RKO (cell line): Measurements from ENCODE around the gene EFCAB6.
"Not testable (repeated sequence)": the region's sequence is repeated elsewhere in the genome, so short reads cannot be mapped to it uniquely, and the experiment has no call there.

Experiments used
- DNase-seq: peaks from one replicate; pipeline ENCODE4 v3.0.0-alpha.2; 2016; ENCODE audit warnings: low spot score

Gene EFCAB6

DNA sequence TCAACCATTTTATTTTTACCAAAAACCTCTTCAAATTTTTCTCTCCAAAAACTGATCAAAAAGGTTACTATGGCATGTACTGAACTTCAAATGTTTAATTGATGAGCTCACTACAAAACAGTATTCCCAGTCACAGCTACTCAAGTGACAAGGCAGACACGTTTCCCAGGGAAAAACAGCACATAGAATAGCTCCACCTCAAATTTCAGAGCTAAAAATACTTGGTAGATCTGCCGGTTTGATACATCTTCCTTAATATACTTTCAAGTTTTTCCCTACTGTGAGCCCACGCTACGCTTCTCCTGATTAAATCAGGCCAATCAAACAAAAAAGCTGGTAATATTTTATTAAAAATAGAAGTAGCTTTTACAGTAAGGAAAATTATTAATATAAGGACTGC lies 100.4 kb downstream of the EFCAB6 start:
- DNase-seq = no peak

GRCh38 chr22:43707648-43708047 lies 104.5 kb downstream of the EFCAB6 start:
- no peak for DNase-seq

- DNase-seq = no peak
Observed at GRCh38 chr22:43706571-43707328, 105.4 kb downstream of the EFCAB6 start.

DNA sequence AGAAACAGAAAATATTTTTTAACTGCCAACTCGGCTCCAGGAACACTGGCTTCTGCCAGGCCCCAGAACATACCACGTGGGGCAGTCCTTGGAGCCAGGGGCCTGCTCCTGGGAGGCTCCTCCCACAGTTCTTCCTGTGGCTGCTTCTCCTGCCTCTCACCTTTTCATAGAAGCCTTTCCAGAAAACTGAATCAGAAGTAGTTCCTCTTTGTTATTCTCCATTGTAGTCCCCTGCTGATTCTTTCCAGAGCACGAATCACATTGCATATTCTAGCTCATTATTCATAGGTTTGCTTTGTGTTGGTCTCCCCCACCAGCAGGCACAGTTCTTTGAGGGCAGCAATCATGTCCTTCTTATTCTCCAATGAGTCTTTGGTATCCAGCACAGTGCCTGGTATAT lies 106.0 kb downstream of the EFCAB6 start:
- no peak for DNase-seq

GRCh38 chr22:43704051-43704450 lies 108.1 kb downstream of the EFCAB6 start:
- DNase-seq = no peak

DNA sequence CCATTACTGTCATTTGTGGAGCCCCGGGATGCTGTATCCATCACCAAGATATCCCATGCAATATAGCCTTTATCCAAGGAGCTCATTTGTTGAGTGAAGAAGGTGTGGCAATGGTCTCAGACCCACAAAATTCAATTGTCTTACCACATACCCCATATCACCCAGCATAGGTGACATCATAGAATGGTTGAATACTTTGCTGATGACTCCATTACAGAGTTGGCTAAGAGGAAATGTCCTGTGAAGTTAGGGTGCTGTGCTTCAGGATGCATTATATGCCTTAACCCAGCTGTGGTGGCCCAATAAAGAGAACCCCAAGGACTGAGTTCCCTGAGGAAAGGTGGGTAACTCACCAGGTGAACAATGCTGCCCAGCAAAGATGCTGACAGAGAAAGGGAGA lies 113.7 kb downstream of the EFCAB6 start:
- DNase-seq = no peak

- no peak for DNase-seq
Observed at GRCh38 chr22:43697894-43698293, 114.2 kb downstream of the EFCAB6 start.

GRCh38 chr22:43693249-43693648 lies 118.9 kb downstream of the EFCAB6 start:
- no peak for DNase-seq

DNA sequence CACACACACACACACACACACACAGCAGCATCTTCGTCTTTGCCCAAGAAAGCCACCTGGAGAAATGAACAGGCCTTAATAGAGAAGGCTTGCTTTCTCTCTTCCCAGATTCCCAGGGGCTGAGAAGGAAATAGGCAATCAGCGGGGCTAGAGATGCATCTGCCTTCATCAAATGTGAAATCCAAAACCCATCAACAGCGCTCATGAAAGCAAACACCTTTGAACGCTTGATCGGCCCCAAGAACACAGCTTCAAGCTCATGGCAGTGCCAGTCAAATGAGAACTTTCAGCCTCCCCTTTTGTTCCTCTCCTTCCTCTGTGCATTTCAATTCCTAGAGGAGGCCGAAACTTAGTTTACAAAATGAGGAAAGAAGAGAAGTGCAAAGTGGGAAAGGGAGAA lies 122.7 kb downstream of the EFCAB6 start:
- no peak for DNase-seq

GRCh38 chr22:43682851-43683250 lies 129.3 kb downstream of the EFCAB6 start:
- DNase-seq = no peak

GRCh38 chr22:43681731-43682360 lies 130.3 kb downstream of the EFCAB6 start:
- DNase-seq = no peak

DNA sequence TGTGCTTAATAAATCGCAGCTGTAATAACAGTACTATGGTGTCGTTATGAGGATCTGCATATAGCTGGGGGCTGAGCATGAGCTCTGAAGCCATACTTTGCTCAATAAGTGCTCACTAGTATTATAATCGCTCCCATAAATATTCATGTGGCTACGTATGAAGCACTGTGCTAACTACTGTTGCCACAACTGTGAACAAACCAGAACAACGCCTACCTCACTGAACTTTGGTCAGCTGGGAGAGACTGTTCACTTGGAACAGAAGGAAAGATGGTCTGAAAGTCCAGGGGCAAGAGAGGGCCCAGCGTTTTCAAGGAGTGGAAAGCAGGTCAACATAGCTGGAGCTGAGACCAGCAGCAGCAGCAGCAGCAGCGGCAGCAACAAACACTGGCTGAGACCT lies 141.6 kb downstream of the EFCAB6 start:
- DNase-seq = no peak

GRCh38 chr22:43669190-43669589 lies 142.9 kb downstream of the EFCAB6 start:
- no peak for DNase-seq

DNA sequence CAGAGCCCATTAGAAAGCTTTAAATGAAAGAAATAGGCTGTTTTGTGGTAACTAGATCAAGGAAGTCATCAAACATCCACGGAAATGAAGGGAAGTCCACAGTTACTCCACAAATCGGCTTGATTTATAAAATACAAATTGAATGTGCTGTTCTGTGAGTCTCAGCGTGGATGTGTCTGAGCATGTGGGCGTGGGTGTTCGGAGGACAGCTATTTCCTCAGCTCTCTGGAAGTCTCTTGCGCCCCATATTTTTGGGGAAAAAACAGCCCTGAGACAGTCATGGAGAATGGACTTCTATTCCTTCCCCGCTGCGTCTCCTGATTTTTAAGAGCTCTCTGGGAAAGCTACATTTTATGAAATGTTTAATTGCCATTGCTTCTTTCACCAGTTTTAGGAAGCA lies 144.4 kb downstream of the EFCAB6 start:
- no peak for DNase-seq

GRCh38 chr22:43666457-43666856 lies 145.6 kb downstream of the EFCAB6 start:
- DNase-seq = no peak

DNA sequence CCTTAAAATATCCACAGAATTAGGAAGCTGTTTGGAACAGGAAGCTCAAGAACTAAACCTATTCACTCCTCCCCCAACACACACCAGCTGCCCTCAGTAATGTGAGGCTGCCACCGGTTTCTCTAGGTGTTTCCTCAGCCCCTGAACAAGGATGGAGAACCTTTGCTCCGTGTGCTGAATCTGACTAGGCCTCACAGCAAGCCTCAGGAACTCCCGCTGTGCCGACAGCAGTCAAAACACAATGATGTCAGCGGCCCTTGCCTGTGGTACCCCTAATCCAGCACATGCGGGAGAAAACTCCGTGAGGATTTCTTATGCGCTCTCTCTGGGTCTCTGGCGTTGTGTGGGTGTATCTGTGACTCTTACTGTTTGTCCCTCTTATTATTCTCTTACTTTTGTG lies 153.3 kb downstream of the EFCAB6 start:
- DNase-seq = no peak

- not testable (repeated sequence) for DNase-seq
Observed at GRCh38 chr22:43656581-43656980, 155.5 kb downstream of the EFCAB6 start.

DNA sequence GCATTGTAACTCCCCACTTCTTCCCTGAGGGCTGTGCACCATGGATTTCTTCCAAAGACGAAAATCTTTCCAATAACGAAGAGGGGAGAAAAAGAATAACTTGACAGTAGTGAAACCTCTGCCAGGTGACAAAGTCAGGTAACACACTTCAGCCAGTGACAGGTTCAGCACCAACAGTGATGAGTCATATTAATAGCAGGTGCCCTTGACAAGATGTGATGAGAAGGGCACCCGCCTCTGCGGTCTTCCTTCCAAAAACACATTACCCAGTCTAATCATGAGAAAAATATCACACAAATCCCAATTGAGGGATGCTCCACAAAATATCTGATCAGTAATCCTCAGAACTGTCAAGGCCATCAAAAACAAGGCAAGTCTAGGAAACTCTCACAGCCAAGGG lies 157.8 kb downstream of the EFCAB6 start:
- no peak for DNase-seq

GRCh38 chr22:43652845-43653244 lies 159.3 kb downstream of the EFCAB6 start:
- no peak for DNase-seq

GRCh38 chr22:43643387-43643786 lies 168.7 kb downstream of the EFCAB6 start:
- no peak for DNase-seq

GRCh38 chr22:43642319-43643206 lies 169.5 kb downstream of the EFCAB6 start:
- DNase-seq = no peak

DNA sequence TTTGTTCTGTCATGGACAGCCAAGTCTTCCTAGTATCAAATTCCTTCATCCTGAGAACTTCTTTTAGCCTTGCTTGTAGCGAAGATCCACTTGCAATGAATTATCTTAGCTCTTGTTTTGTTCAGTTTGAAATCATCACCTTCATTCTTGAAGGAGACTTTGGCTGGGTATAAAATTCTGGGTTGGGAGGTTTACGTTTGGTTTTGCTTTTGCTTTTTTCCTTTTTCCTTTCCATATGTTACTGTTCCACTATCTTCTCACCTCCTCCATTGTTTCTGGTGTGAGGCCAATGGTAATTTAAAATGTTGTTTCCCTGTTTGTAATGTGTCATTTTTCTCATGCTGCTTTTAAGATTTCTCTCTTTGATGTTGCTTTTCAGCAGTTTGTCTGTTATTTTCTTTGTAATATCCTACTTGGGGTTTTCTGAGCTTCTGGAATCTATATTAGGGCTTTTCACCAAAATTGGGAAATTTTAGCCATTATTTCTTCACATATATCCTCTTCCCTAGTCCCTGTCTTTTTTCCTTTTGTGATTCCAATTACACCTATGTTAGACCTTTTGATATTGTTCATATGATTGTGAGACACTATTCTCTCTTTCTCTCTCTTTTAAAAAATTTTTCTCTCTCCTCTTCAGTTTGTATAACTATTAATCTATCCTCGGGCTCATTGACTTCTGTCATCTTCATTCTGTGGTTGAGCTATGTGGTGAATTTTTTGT lies 172.7 kb downstream of the EFCAB6 start:
- DNase-seq = no peak
